D721Med (cell line): ENCODE results near the gene ALLC.

Experiments used
- DNase-seq: peaks from one replicate; pipeline ENCODE4 v3.0.0; 2011; ENCODE audit warnings: low spot score; ENCODE audit not compliant: insufficient read length
- FAIRE-seq: peaks from 2 replicates; lab custom pipeline; 2011; peaks lifted over from hg19 to GRCh38; lab: Jason Lieb, UNC
- CTCF ChIP-seq: IDR thresholded peaks from 2 replicates; pipeline ENCODE4 v1.5.1; 2012; ENCODE audit warnings: mild to moderate bottlenecking, control low read depth; ENCODE audit not compliant: insufficient read depth; ENCODE audit errors: missing control alignments

The ALLC gene

GRCh38 chr2:3643371-3644245 is 14.4 kb upstream of the ALLC start:
- DNase-seq = no peak
- no peak for FAIRE-seq
- TF ChIP-seq CTCF = no peak

GRCh38 chr2:3644246-3644525 is 13.8 kb upstream of the ALLC start:
- DNase-seq (no peak), FAIRE-seq (no peak)
- no peak for TF ChIP-seq CTCF

GRCh38 chr2:3644891-3645605 is 13.0 kb upstream of the ALLC start:
- no peak for DNase-seq
- FAIRE-seq = no peak
- TF ChIP-seq CTCF = no peak

- no peak for TF ChIP-seq CTCF
- no peak for DNase-seq
- no peak for FAIRE-seq
Observed at GRCh38 chr2:3645745-3646389, 12.1 kb upstream of the ALLC start.

- no peak for FAIRE-seq
- TF ChIP-seq CTCF = no peak
- no peak for DNase-seq
Observed at GRCh38 chr2:3646446-3646845, 11.6 kb upstream of the ALLC start.

- no peak for TF ChIP-seq CTCF
- FAIRE-seq (no peak), DNase-seq (no peak)
Observed at GRCh38 chr2:3647246-3647645, 10.8 kb upstream of the ALLC start.
